H1 (cell line): ENCODE measurements around the gene USH2A. TPM values are rescaled to one million over a fixed set of nuclear protein-coding genes. Genes with fewer than 3 reads are reported as not detected.

Experiments used
- CTCF ChIA-PET: fragments of 300-600 bp; sonication (Branson Sonifier 250); formaldehyde crosslinking; loops from one replicate; lab custom pipeline; 2021; ENCODE audit not compliant: partially characterized antibody; lab: Charles Lee
- POLR2A ChIA-PET: fragments of 300-600 bp; sonication (Branson Sonifier 250); formaldehyde crosslinking; loops from one replicate; lab custom pipeline; 2021; ENCODE audit warnings: inconsistent platforms; ENCODE audit not compliant: partially characterized antibody; lab: Charles Lee
- DNase-seq, 2 experiments: peaks; one replicate each; pipeline versions ENCODE4 v3.0.0 to v3.0.0-alpha.2; 2010 to 2022; ENCODE audit warnings: low spot score in 2 of 2, low read depth in 1 of 2, mixed read lengths in 1 of 2
- FAIRE-seq: peaks from 2 replicates; lab custom pipeline; 2011; peaks lifted over from hg19 to GRCh38; lab: Jason Lieb, UNC
- H2AFZ ChIP-seq: 2 replicates; pipeline ENCODE4 v1.8.1; 2012; ENCODE audit warnings: low read length, inconsistent platforms
- H2AK5ac ChIP-seq: 2 replicates; pipeline ENCODE4 v1.6.1; 2013; ENCODE audit warnings: low read depth, low read length
- H2BK120ac ChIP-seq: replicated peaks from 2 replicates; pipeline ENCODE3; 2013; ENCODE audit warnings: low read depth, low read length, inconsistent platforms
- H2BK12ac ChIP-seq: 2 replicates; pipeline ENCODE4 v1.6.1; 2013; ENCODE audit warnings: low read depth, low read length
- H2BK15ac ChIP-seq: 2 replicates; pipeline ENCODE4 v1.6.1; 2013; ENCODE audit warnings: low read length
- H2BK20ac ChIP-seq: 2 replicates; pipeline ENCODE4 v1.6.1; 2013; ENCODE audit warnings: low read length
- H2BK5ac ChIP-seq: 2 replicates; pipeline ENCODE4 v1.6.1; 2013; ENCODE audit warnings: low read depth, low read length
- H3K14ac ChIP-seq: 2 replicates; pipeline ENCODE4 v1.6.1; 2013; ENCODE audit warnings: inconsistent platforms; ENCODE audit not compliant: insufficient read length
- H3K18ac ChIP-seq: 2 replicates; pipeline ENCODE4 v1.6.1; 2013; ENCODE audit warnings: low read length; ENCODE audit errors: extremely low read depth
- H3K23ac ChIP-seq: 2 replicates; pipeline ENCODE4 v1.6.1; 2013; ENCODE audit warnings: inconsistent platforms; ENCODE audit not compliant: insufficient read length
- H3K23me2 ChIP-seq: 2 replicates; pipeline ENCODE4 v1.6.1; 2013; ENCODE audit warnings: low read depth, low read length
- H3K27ac ChIP-seq: 2 replicates; pipeline ENCODE4 v1.6.1; 2011; ENCODE audit warnings: low read depth, low read length, inconsistent platforms
- H3K27me3 ChIP-seq, 4 experiments: replicated peaks in 1 of 4; 1 replicate in 1 of 4; 2 replicates in 3 of 4; pipeline versions ENCODE4 v1.6.1 to v1.8.1; 2011 to 2013; ENCODE audit warnings: low read length in 3 of 4, mild to moderate bottlenecking in 3 of 4, inconsistent platforms in 2 of 4, mixed read lengths in 2 of 4, moderate library complexity in 1 of 4; ENCODE audit not compliant: control insufficient read depth in 3 of 4, insufficient read depth in 3 of 4; ENCODE audit errors: extremely low read depth in 1 of 4
- H3K36me3 ChIP-seq, 4 experiments: 2 replicates each; pipeline versions ENCODE4 v1.6.1 to v1.8.1; 2011 to 2013; ENCODE audit warnings: mild to moderate bottlenecking in 4 of 4, low read length in 3 of 4, moderate library complexity in 2 of 4, control low read depth in 1 of 4, inconsistent platforms in 1 of 4; ENCODE audit not compliant: insufficient read depth in 4 of 4, control insufficient read depth in 2 of 4
- H3K4ac ChIP-seq: replicated peaks from 2 replicates; pipeline ENCODE3; 2013; ENCODE audit warnings: low read length, low read depth, mixed read lengths, inconsistent platforms; ENCODE audit not compliant: insufficient read length
- H3K4me1 ChIP-seq, 4 experiments: replicated peaks in 1 of 4; 1 replicate in 1 of 4; 2 replicates in 3 of 4; pipeline versions ENCODE4 v1.6.1 to v1.8.1; 2011 to 2013; ENCODE audit warnings: low read length in 3 of 4, inconsistent platforms in 2 of 4, mixed read lengths in 1 of 4; ENCODE audit not compliant: insufficient read depth in 4 of 4, control insufficient read depth in 3 of 4
- H3K4me2 ChIP-seq, 2 experiments: 2 replicates each; pipeline versions ENCODE4 v1.6.1 to v1.8.1; 2011 to 2013; ENCODE audit warnings: low read depth in 2 of 2, low read length in 2 of 2, control low read depth in 1 of 2, inconsistent platforms in 1 of 2, mild to moderate bottlenecking in 1 of 2; ENCODE audit not compliant: insufficient read depth in 1 of 2
- H3K4me3 ChIP-seq, 4 experiments: fragments of 200-600, 300-600 bp in 1 of 4; sonication (generic), shearing (Covaris generic), sonication (Bioruptor Twin) in 1 of 4; 2 replicates each; pipeline versions ENCODE4 v1.5.1 to v1.8.1; 2011 to 2016; ENCODE audit warnings: low read length in 4 of 4, low read depth in 3 of 4, control low read depth in 2 of 4, inconsistent platforms in 2 of 4, mild to moderate bottlenecking in 2 of 4, mixed read lengths in 1 of 4, moderate library complexity in 1 of 4; ENCODE audit not compliant: insufficient read depth in 2 of 4; ENCODE audit errors: extremely low read depth in 1 of 4
- H3K56ac ChIP-seq: replicated peaks from 2 replicates; pipeline ENCODE3; 2013; ENCODE audit warnings: low read depth, mild to moderate bottlenecking, mixed read lengths, low read length, inconsistent platforms; ENCODE audit not compliant: insufficient read length
- H3K79me1 ChIP-seq: 2 replicates; pipeline ENCODE4 v1.6.1; 2013; ENCODE audit warnings: low read depth, low read length, control low read depth
- H3K79me2 ChIP-seq, 2 experiments: 2 replicates each; pipeline versions ENCODE4 v1.6.1 to v1.8.1; 2012 to 2013; ENCODE audit warnings: low read length in 2 of 2, mild to moderate bottlenecking in 2 of 2, inconsistent platforms in 1 of 2; ENCODE audit not compliant: insufficient read depth in 2 of 2, control insufficient read depth in 1 of 2
- H3K9ac ChIP-seq, 4 experiments: replicated peaks in 1 of 4; 1 replicate in 1 of 4; 2 replicates in 3 of 4; pipeline versions ENCODE4 v1.6.1 to v1.8.1; 2011 to 2013; ENCODE audit warnings: low read depth in 3 of 4, low read length in 3 of 4, control low read depth in 2 of 4, mild to moderate bottlenecking in 2 of 4, moderate library complexity in 2 of 4, inconsistent platforms in 1 of 4; ENCODE audit errors: extremely low read depth in 1 of 4
- H3K9me3 ChIP-seq, 2 experiments: 2 replicates each; pipeline versions ENCODE4 v1.6.1 to v1.8.1; 2012 to 2013; ENCODE audit warnings: mild to moderate bottlenecking in 2 of 2, moderate library complexity in 2 of 2, control low read depth in 1 of 2, inconsistent platforms in 1 of 2, low read depth in 1 of 2, low read length in 1 of 2, mixed read lengths in 1 of 2; ENCODE audit not compliant: insufficient read depth in 2 of 2
- H4K20me1 ChIP-seq, 2 experiments: replicated peaks in 1 of 2; 2 replicates each; pipeline versions ENCODE3 to v1.8.1; 2011 to 2013; ENCODE audit warnings: inconsistent platforms in 2 of 2, low read length in 2 of 2, mild to moderate bottlenecking in 1 of 2; ENCODE audit not compliant: insufficient read depth in 2 of 2, control insufficient read depth in 1 of 2
- H4K5ac ChIP-seq: 2 replicates; pipeline ENCODE4 v1.6.1; 2013; ENCODE audit warnings: low read length, low read depth, mixed read lengths, inconsistent platforms; ENCODE audit not compliant: insufficient read length
- H4K8ac ChIP-seq: 2 replicates; pipeline ENCODE4 v1.8.0; 2013; ENCODE audit warnings: mild to moderate bottlenecking, moderate library complexity, low read length, inconsistent platforms; ENCODE audit not compliant: insufficient read depth; ENCODE audit errors: extremely low read depth
- H4K91ac ChIP-seq: replicated peaks from 2 replicates; pipeline ENCODE3; 2013; ENCODE audit warnings: low read length, mixed read lengths, inconsistent platforms; ENCODE audit not compliant: insufficient read length
- ASH2L ChIP-seq: fragments of 200-600, 300-600 bp; sonication (generic); IDR thresholded peaks from one replicate; pipeline ENCODE4 v1.7.1; 2017; ENCODE audit warnings: low read length
- ATF2 ChIP-seq: IDR thresholded peaks from 2 replicates; pipeline ENCODE4 v1.6.1; 2012; ENCODE audit warnings: low read length, inconsistent platforms
- CBX8 ChIP-seq: fragments of 300-800, 300-1000 bp; sonication (generic); IDR thresholded peaks from 2 replicates; pipeline ENCODE4 v1.7.1; 2016; ENCODE audit warnings: low read depth, low read length, borderline replicate concordance
- CHD1 ChIP-seq: IDR thresholded peaks from 2 replicates; pipeline ENCODE4 v1.6.1; 2012; ENCODE audit warnings: low read depth, low read length, improper control_type of control experiment
- FOSL1 ChIP-seq: IDR thresholded peaks from 2 replicates; pipeline ENCODE4 v1.6.1; 2011; ENCODE audit warnings: mild to moderate bottlenecking, low read depth, low read length, moderate library complexity; ENCODE audit not compliant: insufficient read depth
- GTF2F1 ChIP-seq: IDR thresholded peaks from 2 replicates; pipeline ENCODE4 v1.6.1; 2012; ENCODE audit warnings: low read depth, low read length, improper control_type of control experiment, borderline replicate concordance
- KDM5A ChIP-seq: fragments of 200-600 bp; IDR thresholded peaks from 2 replicates; pipeline ENCODE4 v1.7.1; 2012; ENCODE audit warnings: mild to moderate bottlenecking, low read length, inconsistent platforms, mixed read lengths
- MAFK ChIP-seq: IDR thresholded peaks from 2 replicates; pipeline ENCODE4 v1.6.1; 2012; ENCODE audit warnings: low read depth, mild to moderate bottlenecking, improper control_type of control experiment, low read length
- SAP30 ChIP-seq: fragments of 300-600 bp; sonication (generic); IDR thresholded peaks from 2 replicates; pipeline ENCODE4 v1.7.1; 2012; ENCODE audit warnings: low read length, moderate library complexity, mild to moderate bottlenecking, inconsistent platforms; ENCODE audit not compliant: insufficient read depth, insufficient replicate concordance
- SIN3A ChIP-seq, 2 experiments: IDR thresholded peaks in 1 of 2; conservative IDR thresholded peaks in 1 of 2; 2 replicates each; pipeline ENCODE4 v1.6.1; 2011 to 2012; ENCODE audit warnings: low read length in 2 of 2, improper control_type of control experiment in 1 of 2, low read depth in 1 of 2, mild to moderate bottlenecking in 1 of 2
- SP2 ChIP-seq: IDR thresholded peaks from 2 replicates; pipeline ENCODE4 v1.6.1; 2012; ENCODE audit warnings: mild to moderate bottlenecking, low read length, inconsistent platforms
- WGBS, 2 experiments: shearing (Covaris generic) in 1 of 2; methylation state at CpG; one replicate each; pipeline versions ENCODE4 v1.1.6 to v1.1.7; 2013 to 2015; ENCODE audit warnings: low lambda C conversion rate in 2 of 2, mixed read lengths in 2 of 2, inconsistent platforms in 1 of 2, low coverage in 1 of 2, missing lambda C conversion rate in 1 of 2; ENCODE audit not compliant: insufficient replicate concordance in 2 of 2, insufficient coverage in 1 of 2, insufficient read length in 1 of 2; ENCODE audit errors: extremely low coverage in 1 of 2, missing lambda C conversion rate in 1 of 2; 5-methylcytosine and 5-hydroxymethylcytosine counted together
- polyA plus RNA-seq, 7 experiments: library from polyadenylated mRNA; depleted of rRNA in 3 of 7; stranded (reverse) in 5 of 7; unstranded in 2 of 7; fragments of >200 nt in 5 of 7; fragments of 200-250 nt in 2 of 7; gene quantifications; 1 replicate in 5 of 7; 2 replicates in 1 of 7; 4 replicates in 1 of 7; pipeline versions ENCODE4 v1.2.1 to v1.2.3, GENCODE V29; 2011 to 2013; ENCODE audit warnings: missing spikeins in 2 of 7, mixed read lengths in 2 of 7
- total RNA-seq: library from RNA; stranded (reverse); fragmentation: NEBNext Ultra II Directional; extraction: Animal tissue kit (Norgen Biotek cat#: 25700); gene quantifications from 2 replicates; pipeline ENCODE4 v1.2.1, GENCODE V29; 2021

Gene USH2A
- total and polyA plus RNA-seq, 2 of the 8 experiments (the other 6 are each of a cell fraction or from before 2014, with no cell fraction given) = 0.02 to 0.17 TPM

- DNase-seq (no peak), FAIRE-seq (no peak)
- Histone ChIP-seq H3K23me2 (no peaks in the 10 kb centered on the region), H2BK120ac (no peak overlapping the region), H3K79me2 (no peaks in the 10 kb centered on the region), H3K27ac (no peak overlapping the region), H4K5ac (no peak overlapping the region), H3K23ac (no peak overlapping the region), H2BK12ac (no peak overlapping the region), H3K14ac (no peak overlapping the region), H3K27me3 (no peaks in the 10 kb centered on the region), H3K4ac (no peak overlapping the region), H4K91ac (no peak overlapping the region), H2BK5ac (no peak overlapping the region), H2BK15ac (no peak overlapping the region), H3K36me3 (no peaks in the 10 kb centered on the region), H3K18ac (no peak overlapping the region), H2AFZ (no peak overlapping the region), H3K4me1 (no peaks in the 10 kb centered on the region), H3K56ac (no peak overlapping the region), H3K79me1 (no peaks in the 10 kb centered on the region), H2AK5ac (no peak overlapping the region), H3K4me2 (no peak overlapping the region), H3K4me3 (no peak overlapping the region), H3K9me3 (no peaks in the 10 kb centered on the region), H2BK20ac (no peak overlapping the region), H3K9ac (no peak overlapping the region), H4K20me1 (no peaks in the 10 kb centered on the region), H4K8ac (no peak overlapping the region)
- ChIA-PET POLR2A (no interaction called here), CTCF (interaction anchor here (0.5 to 1.4 kb wide), 6 partner anchors 15 to 1737 kb away, joined by 3 read pairs; no protein-coding TSS in a partner anchor)
- 90% methylated on average over 7 of the region's 7 CpGs; no CpG with 5 or more reads in 1 of the 2 experiments for WGBS, 2 experiments
- TF ChIP-seq MAFK (no peak), CHD1 (no peak), SAP30 (no peak), GTF2F1 (no peak), ATF2 (no peak), FOSL1 (no peak), SP2 (no peak), KDM5A (no peak), CBX8 (no peak), SIN3A (conservative IDR thresholded peaks at IDR 0.05 in 1 of 2, IDR thresholded peaks at IDR 0.05 in 1 of 2; ENCODE audit: low read depth in 1 of 2, low read length in 2 of 2) (no peak), ASH2L (no peak)
These were observed 436.0 kb downstream of the USH2A start for GRCh38 chr1:215987092-215987875.
